GM12878 (cell line): ENCODE results near the gene ASIC2. TPM values are rescaled to one million over a fixed set of nuclear protein-coding genes. Genes with fewer than 3 reads are reported as not detected.

Source experiments
- ATAC-seq: fragments of 200-7000 bp; cut with Tn5 transposase; 3 replicates; pipeline ENCODE4 v1.9.1; 2020; ENCODE audit warnings: mild to moderate bottlenecking, moderate library complexity
- BruUV-seq: library from RNA; stranded (reverse); fragments of 400-500 nt; replicated peaks from 2 replicates; lab custom pipeline; 2021; lab: Mats Ljungman, UMichigan
- CTCF ChIA-PET: fragments of 300-600 bp; sonication (Branson Sonifier 250); formaldehyde crosslinking; extraction: SDS; loops from one replicate; lab custom pipeline; 2021; ENCODE audit warnings: inconsistent platforms; lab: Yijun Ruan, JAX
- POLR2A ChIA-PET: fragments of 350-600 bp; formaldehyde crosslinking; extraction: SDS; loops from one replicate; lab custom pipeline; 2021; ENCODE audit warnings: inconsistent platforms; lab: Charles Lee
- RAD21 ChIA-PET: fragments of 300-600 bp; sonication (Branson Sonifier 250); formaldehyde crosslinking; loops from one replicate; lab custom pipeline; 2023; ENCODE audit warnings: antibody characterized with exemption; ENCODE audit not compliant: unreplicated experiment; lab: Charles Lee
- SMC1A ChIA-PET: fragments of 300-600 bp; sonication (Branson Sonifier 250); formaldehyde crosslinking; loops from one replicate; lab custom pipeline; 2023; ENCODE audit not compliant: unreplicated experiment, uncharacterized antibody; lab: Charles Lee
- DNase-seq: peaks from one replicate; pipeline ENCODE4 v3.0.0-alpha.2; 2011; ENCODE audit warnings: low read depth, low spot score
- FAIRE-seq: peaks from 3 replicates; lab custom pipeline; 2011; peaks lifted over from hg19 to GRCh38; lab: Jason Lieb, UNC
- H2AFZ ChIP-seq: 2 replicates; pipeline ENCODE4 v1.6.0; 2011; ENCODE audit warnings: low read depth, low read length, control low read depth; ENCODE audit not compliant: control insufficient read depth
- H3K27ac ChIP-seq: 2 replicates; pipeline ENCODE4 v1.5.1; 2011; ENCODE audit warnings: control low read depth; ENCODE audit not compliant: control insufficient read depth, insufficient read depth
- H3K27me3 ChIP-seq, 2 experiments: replicated peaks in 1 of 2; 2 replicates each; pipeline versions ENCODE4 v1.6.0 to v1.6.1; 2011; ENCODE audit warnings: low read length in 1 of 2; ENCODE audit not compliant: control insufficient read depth in 2 of 2, insufficient read depth in 2 of 2
- H3K36me3 ChIP-seq, 2 experiments: 2 replicates each; pipeline ENCODE4 v1.5.1; 2011; ENCODE audit warnings: low read length in 1 of 2; ENCODE audit not compliant: control insufficient read depth in 2 of 2, insufficient read depth in 2 of 2
- H3K4me1 ChIP-seq: 2 replicates; pipeline ENCODE4 v1.6.1; 2011; ENCODE audit warnings: mild to moderate bottlenecking, low read length, moderate library complexity, mixed read lengths; ENCODE audit not compliant: control insufficient read depth, insufficient read depth
- H3K4me2 ChIP-seq: 2 replicates; pipeline ENCODE4 v1.6.0; 2011; ENCODE audit warnings: control low read depth; ENCODE audit not compliant: control insufficient read depth, insufficient read depth
- H3K4me3 ChIP-seq: fragments of 200-600 bp; sonication (generic); 2 replicates; pipeline ENCODE4 v1.5.1; 2016
- H3K79me2 ChIP-seq: 2 replicates; pipeline ENCODE4 v1.6.0; 2011; ENCODE audit warnings: low read length; ENCODE audit not compliant: control insufficient read depth, insufficient read depth
- H3K9ac ChIP-seq: 2 replicates; pipeline ENCODE4 v1.8.0; 2011; ENCODE audit warnings: low read length, control low read depth, mixed read lengths; ENCODE audit not compliant: control insufficient read depth, insufficient read depth
- H3K9me3 ChIP-seq: replicated peaks from 3 replicates; pipeline ENCODE4 v1.5.1; 2011; ENCODE audit warnings: mild to moderate bottlenecking, low read length; ENCODE audit not compliant: control insufficient read depth, insufficient read depth
- H4K20me1 ChIP-seq: 2 replicates; pipeline ENCODE4 v1.6.0; 2011; ENCODE audit not compliant: control insufficient read depth, insufficient read depth
- CBX5 ChIP-seq: sonication (generic); IDR thresholded peaks from 2 replicates; pipeline ENCODE4 v1.6.1; 2016; ENCODE audit warnings: low read depth, moderate library complexity, mild to moderate bottlenecking, inconsistent platforms
- LARP7 ChIP-seq: fragments of 450-650 bp; IDR thresholded peaks from 2 replicates; pipeline ENCODE4 v1.6.1; 2017; ENCODE audit warnings: mild to moderate bottlenecking
- MYB ChIP-seq: fragments of 150-350 bp; IDR thresholded peaks from 2 replicates; pipeline ENCODE4 v1.6.1; 2014; ENCODE audit warnings: mild to moderate bottlenecking, low read depth, low read length, borderline replicate concordance
- MYC ChIP-seq: IDR thresholded peaks from 2 replicates; pipeline ENCODE4 v1.6.1; 2011; ENCODE audit warnings: mild to moderate bottlenecking, low read length, moderate library complexity, inconsistent platforms; ENCODE audit not compliant: insufficient read depth, insufficient replicate concordance, insufficient read length, severe bottlenecking
- NR2C2 ChIP-seq: IDR thresholded peaks from 2 replicates; pipeline ENCODE4 v1.6.1; 2011; ENCODE audit warnings: borderline replicate concordance, low read depth; ENCODE audit not compliant: control insufficient read depth, insufficient read length
- ZNF207 ChIP-seq: fragments of 450-650 bp; IDR thresholded peaks from 2 replicates; pipeline ENCODE4 v1.6.1; 2014; ENCODE audit warnings: antibody characterized with exemption, mild to moderate bottlenecking, borderline replicate concordance
- WGBS: methylation state at CpG from one replicate; pipeline ENCODE4 v1.1.6; 2016; ENCODE audit warnings: low lambda C conversion rate; ENCODE audit not compliant: insufficient replicate concordance, insufficient coverage; ENCODE audit errors: missing lambda C conversion rate; 5-methylcytosine and 5-hydroxymethylcytosine counted together
- in situ Hi-C: fragments of 300-500 bp; cut with MboI; formaldehyde crosslinking; loops from 9 replicates; pipeline ENCODE4 v1.14.3; 2018; ENCODE audit warnings: mixed read lengths
- intact Hi-C: fragments of 100-400 bp; cut with micrococcal nuclease; formaldehyde crosslinking; loops from one replicate; pipeline ENCODE4 v1.14.2; 2022; ENCODE audit not compliant: unreplicated experiment
- polyA plus RNA-seq, 11 experiments: library from polyadenylated mRNA; depleted of rRNA in 4 of 11; unstranded in 6 of 11; stranded (reverse) in 5 of 11; fragments of >200 nt; fragmentation: Nextera tagmentation in 4 of 11; fragmentation: Illumina TruSeq in 1 of 11; extraction: Ambion mirVana in 4 of 11; extraction: Trizol in 1 of 11; gene quantifications; 1 replicate in 1 of 11; 2 replicates in 10 of 11; pipeline versions ENCODE4 v1.2.1 to v1.2.3, GENCODE V29; 2011 to 2016; ENCODE audit warnings: inconsistent platforms in 2 of 11, missing spikeins in 2 of 11, low read depth in 1 of 11
- total RNA-seq, 4 experiments: library from RNA; depleted of rRNA in 3 of 4; stranded (reverse); fragments of >200 nt in 3 of 4; fragmentation: Illumina TruSeq in 1 of 4; extraction: Trizol in 1 of 4; gene quantifications; 2 replicates each; pipeline versions ENCODE4 v1.2.1 to v1.2.3, GENCODE V29; 2013 to 2021
- TF ChIP-seq, protein P1 (sequence below): fragments of 450-650 bp; IDR thresholded peaks from 2 replicates; pipeline ENCODE4 v1.6.1; 2016; ENCODE audit warnings: mild to moderate bottlenecking, moderate library complexity, borderline replicate concordance
- TF ChIP-seq, protein P2 (sequence below), 3 experiments: IDR thresholded peaks in 2 of 3; conservative IDR thresholded peaks in 1 of 3; 2 replicates each; pipeline ENCODE4 v1.5.1; 2011; ENCODE audit warnings: low read depth in 3 of 3, low read length in 3 of 3, mild to moderate bottlenecking in 3 of 3, control low read depth in 2 of 3, moderate library complexity in 2 of 3, inconsistent platforms in 1 of 3, mixed read lengths in 1 of 3; ENCODE audit not compliant: control insufficient read depth in 2 of 3, insufficient read depth in 1 of 3; ENCODE audit errors: extremely low read depth in 1 of 3
- TF ChIP-seq, protein P3 (sequence below): fragments of 450-650 bp; conservative IDR thresholded peaks from 2 replicates; pipeline ENCODE4 v1.6.1; 2017; ENCODE audit warnings: mild to moderate bottlenecking, moderate library complexity
- TF ChIP-seq, protein P4 (sequence below): fragments of 450-650 bp; IDR thresholded peaks from 2 replicates; pipeline ENCODE4 v1.6.1; 2018; ENCODE audit warnings: mild to moderate bottlenecking, low read depth, moderate library complexity; ENCODE audit not compliant: partially characterized antibody

Gene ASIC2
- total and polyA plus RNA-seq, 10 of the 15 experiments (the other 5 are each of a cell fraction or from before 2014, with no cell fraction given): not detected

DNA sequence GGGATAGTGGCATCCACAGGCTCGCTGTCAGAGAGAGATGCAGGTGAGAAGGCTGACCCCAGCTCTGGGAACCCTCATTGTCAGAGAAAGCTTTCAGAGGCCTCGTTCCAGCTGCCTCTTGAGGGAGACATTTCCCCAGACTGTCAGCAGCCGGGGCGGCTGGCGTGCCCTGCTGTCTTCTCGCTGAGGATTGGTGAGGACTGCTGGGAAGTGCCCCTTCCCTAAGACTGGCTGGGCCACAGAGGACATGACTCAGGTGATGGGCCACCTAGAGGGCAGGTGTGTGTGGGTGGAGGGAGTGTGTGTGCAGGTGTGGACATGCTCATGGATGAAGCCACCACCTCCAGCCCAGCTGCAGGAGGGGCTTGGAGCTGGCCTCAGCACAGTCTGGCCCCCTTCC, 276.2 kb downstream of the ASIC2 start:
- H3K79me2 ChIP-seq: no peaks in the 10 kb centered on the region
- no peak overlapping the region for H3K9ac ChIP-seq
- H3K9me3 ChIP-seq: no peaks in the 10 kb centered on the region
- SMC1A ChIA-PET: no interaction called here
- no peaks in the 10 kb centered on the region for H3K36me3 ChIP-seq
- no peak overlapping the region for H2AFZ ChIP-seq
- no peak overlapping the region for H3K4me2 ChIP-seq
- H3K27me3 ChIP-seq: peaks cover 0 to 2% of the 10 kb centered on the region in 2 experiments; a peak in 2 of 4 replicates
- ATAC-seq: no peak
- H3K4me3 ChIP-seq: no peak overlapping the region
- in situ Hi-C loops: no loop called here
- no TSS peak for BruUV-seq
- CTCF ChIA-PET: no interaction called here
- H3K4me1 ChIP-seq: no peaks in the 10 kb centered on the region
- POLR2A ChIA-PET: no interaction called here
- H4K20me1 ChIP-seq: no peaks in the 10 kb centered on the region
- RAD21 ChIA-PET: no interaction called here
- intact Hi-C loops: no loop called here
- 7% methylated on average over 6 of the region's 6 CpGs for WGBS
- H3K27ac ChIP-seq: no peak overlapping the region
- no peak for FAIRE-seq
- no peak for DNase-seq
- TF ChIP-seq ZNF207: no peak
- TF ChIP-seq, protein P1, sequence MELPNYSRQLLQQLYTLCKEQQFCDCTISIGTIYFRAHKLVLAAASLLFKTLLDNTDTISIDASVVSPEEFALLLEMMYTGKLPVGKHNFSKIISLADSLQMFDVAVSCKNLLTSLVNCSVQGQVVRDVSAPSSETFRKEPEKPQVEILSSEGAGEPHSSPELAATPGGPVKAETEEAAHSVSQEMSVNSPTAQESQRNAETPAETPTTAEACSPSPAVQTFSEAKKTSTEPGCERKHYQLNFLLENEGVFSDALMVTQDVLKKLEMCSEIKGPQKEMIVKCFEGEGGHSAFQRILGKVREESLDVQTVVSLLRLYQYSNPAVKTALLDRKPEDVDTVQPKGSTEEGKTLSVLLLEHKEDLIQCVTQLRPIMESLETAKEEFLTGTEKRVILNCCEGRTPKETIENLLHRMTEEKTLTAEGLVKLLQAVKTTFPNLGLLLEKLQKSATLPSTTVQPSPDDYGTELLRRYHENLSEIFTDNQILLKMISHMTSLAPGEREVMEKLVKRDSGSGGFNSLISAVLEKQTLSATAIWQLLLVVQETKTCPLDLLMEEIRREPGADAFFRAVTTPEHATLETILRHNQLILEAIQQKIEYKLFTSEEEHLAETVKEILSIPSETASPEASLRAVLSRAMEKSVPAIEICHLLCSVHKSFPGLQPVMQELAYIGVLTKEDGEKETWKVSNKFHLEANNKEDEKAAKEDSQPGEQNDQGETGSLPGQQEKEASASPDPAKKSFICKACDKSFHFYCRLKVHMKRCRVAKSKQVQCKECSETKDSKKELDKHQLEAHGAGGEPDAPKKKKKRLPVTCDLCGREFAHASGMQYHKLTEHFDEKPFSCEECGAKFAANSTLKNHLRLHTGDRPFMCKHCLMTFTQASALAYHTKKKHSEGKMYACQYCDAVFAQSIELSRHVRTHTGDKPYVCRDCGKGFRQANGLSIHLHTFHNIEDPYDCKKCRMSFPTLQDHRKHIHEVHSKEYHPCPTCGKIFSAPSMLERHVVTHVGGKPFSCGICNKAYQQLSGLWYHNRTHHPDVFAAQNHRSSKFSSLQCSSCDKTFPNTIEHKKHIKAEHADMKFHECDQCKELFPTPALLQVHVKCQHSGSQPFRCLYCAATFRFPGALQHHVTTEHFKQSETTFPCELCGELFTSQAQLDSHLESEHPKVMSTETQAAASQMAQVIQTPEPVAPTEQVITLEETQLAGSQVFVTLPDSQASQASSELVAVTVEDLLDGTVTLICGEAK: no peak
- TF ChIP-seq, protein P2, sequence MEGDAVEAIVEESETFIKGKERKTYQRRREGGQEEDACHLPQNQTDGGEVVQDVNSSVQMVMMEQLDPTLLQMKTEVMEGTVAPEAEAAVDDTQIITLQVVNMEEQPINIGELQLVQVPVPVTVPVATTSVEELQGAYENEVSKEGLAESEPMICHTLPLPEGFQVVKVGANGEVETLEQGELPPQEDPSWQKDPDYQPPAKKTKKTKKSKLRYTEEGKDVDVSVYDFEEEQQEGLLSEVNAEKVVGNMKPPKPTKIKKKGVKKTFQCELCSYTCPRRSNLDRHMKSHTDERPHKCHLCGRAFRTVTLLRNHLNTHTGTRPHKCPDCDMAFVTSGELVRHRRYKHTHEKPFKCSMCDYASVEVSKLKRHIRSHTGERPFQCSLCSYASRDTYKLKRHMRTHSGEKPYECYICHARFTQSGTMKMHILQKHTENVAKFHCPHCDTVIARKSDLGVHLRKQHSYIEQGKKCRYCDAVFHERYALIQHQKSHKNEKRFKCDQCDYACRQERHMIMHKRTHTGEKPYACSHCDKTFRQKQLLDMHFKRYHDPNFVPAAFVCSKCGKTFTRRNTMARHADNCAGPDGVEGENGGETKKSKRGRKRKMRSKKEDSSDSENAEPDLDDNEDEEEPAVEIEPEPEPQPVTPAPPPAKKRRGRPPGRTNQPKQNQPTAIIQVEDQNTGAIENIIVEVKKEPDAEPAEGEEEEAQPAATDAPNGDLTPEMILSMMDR (IDR thresholded peaks at IDR 0.05 in 2 of 3, conservative IDR thresholded peaks at IDR 0.05 in 1 of 3; ENCODE audit: control insufficient read depth in 2 of 3, extremely low read depth in 1 of 3, insufficient read depth in 1 of 3, low read depth in 3 of 3, low read length in 3 of 3): no peak
- TF ChIP-seq LARP7: no peak
- no peak for TF ChIP-seq CBX5
- TF ChIP-seq NR2C2: no peak
- TF ChIP-seq, protein P3, sequence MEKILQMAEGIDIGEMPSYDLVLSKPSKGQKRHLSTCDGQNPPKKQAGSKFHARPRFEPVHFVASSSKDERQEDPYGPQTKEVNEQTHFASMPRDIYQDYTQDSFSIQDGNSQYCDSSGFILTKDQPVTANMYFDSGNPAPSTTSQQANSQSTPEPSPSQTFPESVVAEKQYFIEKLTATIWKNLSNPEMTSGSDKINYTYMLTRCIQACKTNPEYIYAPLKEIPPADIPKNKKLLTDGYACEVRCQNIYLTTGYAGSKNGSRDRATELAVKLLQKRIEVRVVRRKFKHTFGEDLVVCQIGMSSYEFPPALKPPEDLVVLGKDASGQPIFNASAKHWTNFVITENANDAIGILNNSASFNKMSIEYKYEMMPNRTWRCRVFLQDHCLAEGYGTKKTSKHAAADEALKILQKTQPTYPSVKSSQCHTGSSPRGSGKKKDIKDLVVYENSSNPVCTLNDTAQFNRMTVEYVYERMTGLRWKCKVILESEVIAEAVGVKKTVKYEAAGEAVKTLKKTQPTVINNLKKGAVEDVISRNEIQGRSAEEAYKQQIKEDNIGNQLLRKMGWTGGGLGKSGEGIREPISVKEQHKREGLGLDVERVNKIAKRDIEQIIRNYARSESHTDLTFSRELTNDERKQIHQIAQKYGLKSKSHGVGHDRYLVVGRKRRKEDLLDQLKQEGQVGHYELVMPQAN: no peak
- TF ChIP-seq MYB: no peak
- TF ChIP-seq, protein P4, sequence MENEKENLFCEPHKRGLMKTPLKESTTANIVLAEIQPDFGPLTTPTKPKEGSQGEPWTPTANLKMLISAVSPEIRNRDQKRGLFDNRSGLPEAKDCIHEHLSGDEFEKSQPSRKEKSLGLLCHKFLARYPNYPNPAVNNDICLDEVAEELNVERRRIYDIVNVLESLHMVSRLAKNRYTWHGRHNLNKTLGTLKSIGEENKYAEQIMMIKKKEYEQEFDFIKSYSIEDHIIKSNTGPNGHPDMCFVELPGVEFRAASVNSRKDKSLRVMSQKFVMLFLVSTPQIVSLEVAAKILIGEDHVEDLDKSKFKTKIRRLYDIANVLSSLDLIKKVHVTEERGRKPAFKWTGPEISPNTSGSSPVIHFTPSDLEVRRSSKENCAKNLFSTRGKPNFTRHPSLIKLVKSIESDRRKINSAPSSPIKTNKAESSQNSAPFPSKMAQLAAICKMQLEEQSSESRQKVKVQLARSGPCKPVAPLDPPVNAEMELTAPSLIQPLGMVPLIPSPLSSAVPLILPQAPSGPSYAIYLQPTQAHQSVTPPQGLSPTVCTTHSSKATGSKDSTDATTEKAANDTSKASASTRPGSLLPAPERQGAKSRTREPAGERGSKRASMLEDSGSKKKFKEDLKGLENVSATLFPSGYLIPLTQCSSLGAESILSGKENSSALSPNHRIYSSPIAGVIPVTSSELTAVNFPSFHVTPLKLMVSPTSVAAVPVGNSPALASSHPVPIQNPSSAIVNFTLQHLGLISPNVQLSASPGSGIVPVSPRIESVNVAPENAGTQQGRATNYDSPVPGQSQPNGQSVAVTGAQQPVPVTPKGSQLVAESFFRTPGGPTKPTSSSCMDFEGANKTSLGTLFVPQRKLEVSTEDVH: no peak
- no peak for TF ChIP-seq MYC
